Stomach smooth muscle (tissue), 2 donors: ENCODE data around the gene E2F3.

ENCODE experiments used
- H3K27ac ChIP-seq: one replicate; pipeline ENCODE4 v1.7.0; 2013; ENCODE audit warnings: mild to moderate bottlenecking, low read length, inconsistent platforms
- H3K27me3 ChIP-seq, 2 donors: one replicate each; pipeline ENCODE4 v1.7.0; 2013; ENCODE audit warnings: low read length in 2 of 2; ENCODE audit not compliant: insufficient read depth in 2 of 2, control insufficient read depth in 1 of 2
- H3K36me3 ChIP-seq, 2 donors: one replicate each; pipeline ENCODE4 v1.7.0; 2013; ENCODE audit warnings: low read length in 2 of 2; ENCODE audit not compliant: control insufficient read depth in 2 of 2, insufficient read depth in 2 of 2
- H3K4me1 ChIP-seq: one replicate; pipeline ENCODE4 v1.7.0; 2013; ENCODE audit warnings: low read length; ENCODE audit not compliant: control insufficient read depth, insufficient read depth
- H3K4me3 ChIP-seq, 2 donors: one replicate each; pipeline ENCODE4 v1.7.0; 2013; ENCODE audit warnings: low read length in 2 of 2
- H3K9ac ChIP-seq, 2 donors: one replicate each; pipeline ENCODE4 v1.7.0; 2013; ENCODE audit warnings: low read length in 2 of 2, mild to moderate bottlenecking in 1 of 2
- H3K9me3 ChIP-seq, 2 donors: one replicate each; pipeline ENCODE4 v1.7.0; 2013; ENCODE audit warnings: low read length in 2 of 2; ENCODE audit not compliant: control insufficient read depth in 2 of 2
- donor health status: healthy.
- donor health status: Pancreatic carcinoma.

The E2F3 gene

DNA sequence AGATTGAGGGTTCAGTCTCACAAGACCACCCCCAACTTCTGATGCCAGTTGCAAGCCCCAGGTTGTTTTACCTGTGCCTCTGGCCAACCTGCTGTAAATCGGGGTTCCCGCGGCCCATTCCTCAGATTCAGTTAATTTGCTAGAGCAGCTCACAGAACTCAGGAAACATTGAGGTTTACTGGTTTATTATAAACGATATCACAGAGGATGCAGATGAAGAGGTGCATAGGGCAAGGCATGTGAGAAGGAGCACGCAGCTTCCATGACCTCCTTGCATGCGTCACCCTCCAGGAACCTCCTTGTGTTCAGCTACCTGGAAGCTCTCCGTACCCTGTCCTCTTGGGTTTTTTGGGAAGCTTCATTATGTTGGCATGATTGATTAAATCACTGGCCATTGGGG is 66.5 kb downstream of the E2F3 start:
- H3K4me3 ChIP-seq, result no peak overlapping the region
- H3K4me1 ChIP-seq, result no peaks in the 10 kb centered on the region
- no peaks in the 10 kb centered on the region for H3K27me3 ChIP-seq
- H3K9me3 ChIP-seq, result no peaks in the 10 kb centered on the region
- no peak overlapping the region for H3K27ac ChIP-seq
- H3K36me3 ChIP-seq, result no peaks in the 10 kb centered on the region
- no peak overlapping the region for H3K9ac ChIP-seq

- no peaks in the 10 kb centered on the region for H3K27me3 ChIP-seq
- H3K36me3 ChIP-seq, result no peaks in the 10 kb centered on the region
- H3K27ac ChIP-seq, result no peak overlapping the region
- no peaks in the 10 kb centered on the region for H3K9me3 ChIP-seq
- no peaks in the 10 kb centered on the region for H3K4me1 ChIP-seq
- no peak overlapping the region for H3K4me3 ChIP-seq
- H3K9ac ChIP-seq, result no peak overlapping the region
Observed at GRCh38 chr6:20472748-20473147, 71.1 kb downstream of the E2F3 start.

DNA sequence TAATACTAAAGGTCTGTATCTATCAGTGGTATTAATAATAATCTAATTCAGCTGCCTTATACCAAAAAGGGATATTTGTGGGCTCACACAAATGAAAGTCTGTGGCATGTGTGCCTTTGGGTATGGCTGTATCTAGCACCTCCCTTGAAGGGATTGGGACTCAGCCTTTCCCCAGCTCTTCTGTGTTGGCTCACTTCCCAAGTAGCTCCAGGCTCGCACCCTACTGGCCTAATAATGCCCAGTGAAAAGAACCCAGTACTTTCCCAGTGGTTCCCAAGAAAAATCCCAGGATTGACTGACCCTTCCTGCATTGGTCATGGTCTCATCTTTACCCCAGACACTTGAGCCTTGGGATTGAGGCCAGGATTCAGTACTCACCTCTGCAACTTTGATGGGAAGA is 71.8 kb downstream of the E2F3 start:
- no peaks in the 10 kb centered on the region for H3K36me3 ChIP-seq
- no peaks in the 10 kb centered on the region for H3K9me3 ChIP-seq
- H3K4me1 ChIP-seq, result no peaks in the 10 kb centered on the region
- H3K4me3 ChIP-seq, result no peak overlapping the region
- H3K27me3 ChIP-seq, result no peaks in the 10 kb centered on the region
- no peak overlapping the region for H3K27ac ChIP-seq
- H3K9ac ChIP-seq, result no peak overlapping the region

DNA sequence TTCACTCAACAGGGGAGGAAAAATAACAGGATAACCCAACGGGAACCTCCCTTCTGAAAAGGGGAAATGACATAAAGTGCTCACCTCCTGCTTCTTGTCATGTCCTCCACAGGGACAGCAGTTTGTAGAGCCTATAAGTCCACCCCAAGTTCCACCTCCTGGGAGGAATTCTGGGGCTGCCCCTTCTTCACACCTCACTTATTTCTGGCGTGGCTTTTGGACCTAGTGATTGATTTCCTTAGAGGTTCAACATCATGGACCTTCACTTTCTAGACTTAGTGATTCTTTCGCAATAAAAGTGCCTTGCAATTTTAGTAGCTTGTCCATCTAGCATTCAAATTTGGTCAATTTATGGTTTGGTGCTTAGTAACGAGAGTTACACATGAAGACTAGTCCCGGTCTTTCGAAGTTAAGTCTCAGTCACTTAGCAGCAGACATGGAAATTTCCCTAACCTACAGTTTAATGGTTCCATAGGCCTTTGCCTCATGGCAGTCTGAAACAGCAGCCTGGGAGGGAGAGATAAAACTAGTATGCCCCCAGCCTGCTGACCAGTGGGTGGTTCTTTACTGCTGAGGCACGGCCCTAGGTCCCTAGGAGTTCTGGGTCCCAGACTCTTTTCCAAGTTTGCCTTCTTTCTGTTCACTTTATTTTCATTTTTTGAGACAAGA is 73.3 kb downstream of the E2F3 start:
- Histone ChIP-seq H3K4me1 (no peaks in the 10 kb centered on the region), H3K27me3 (no peaks in the 10 kb centered on the region), H3K4me3 (no peak overlapping the region), H3K36me3 (no peaks in the 10 kb centered on the region), H3K9me3 (no peaks in the 10 kb centered on the region), H3K9ac (no peak overlapping the region), H3K27ac (no peak overlapping the region)

- H3K9ac ChIP-seq, result no peak overlapping the region
- no peak overlapping the region for H3K4me3 ChIP-seq
- H3K4me1 ChIP-seq, result no peaks in the 10 kb centered on the region
- H3K27ac ChIP-seq, result no peak overlapping the region
- peaks cover 0 to 7% of the 10 kb centered on the region in 2 donors for H3K36me3 ChIP-seq
- H3K27me3 ChIP-seq, result no peaks in the 10 kb centered on the region
- no peaks in the 10 kb centered on the region for H3K9me3 ChIP-seq
Observed at GRCh38 chr6:20476501-20477043, 74.9 kb downstream of the E2F3 start.

DNA sequence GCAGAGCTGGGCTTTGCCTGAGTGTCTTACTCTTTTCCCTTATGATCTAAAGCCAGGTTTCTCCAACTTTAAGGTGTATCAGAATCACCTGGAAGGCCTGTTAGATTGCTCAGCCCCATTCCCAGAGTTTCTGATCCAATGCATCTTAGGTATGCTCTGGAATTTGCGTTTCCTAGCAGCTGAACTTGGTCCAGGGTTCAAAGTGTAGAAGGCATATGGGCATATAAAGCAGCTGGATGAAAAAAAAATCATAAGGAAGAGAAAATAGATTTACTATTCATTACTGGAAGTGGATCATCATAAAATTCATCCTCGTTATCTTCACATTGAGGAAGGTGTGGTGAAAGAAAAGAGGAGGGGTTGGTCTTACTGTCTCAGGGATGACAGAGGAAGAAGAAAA is 75.8 kb downstream of the E2F3 start:
- Histone ChIP-seq H3K27me3 (no peaks in the 10 kb centered on the region), H3K27ac (no peak overlapping the region), H3K4me3 (no peak overlapping the region), H3K9me3 (no peaks in the 10 kb centered on the region), H3K4me1 (no peaks in the 10 kb centered on the region), H3K9ac (no peak overlapping the region), H3K36me3 (peaks cover 0 to 11% of the 10 kb centered on the region in 2 donors)

DNA sequence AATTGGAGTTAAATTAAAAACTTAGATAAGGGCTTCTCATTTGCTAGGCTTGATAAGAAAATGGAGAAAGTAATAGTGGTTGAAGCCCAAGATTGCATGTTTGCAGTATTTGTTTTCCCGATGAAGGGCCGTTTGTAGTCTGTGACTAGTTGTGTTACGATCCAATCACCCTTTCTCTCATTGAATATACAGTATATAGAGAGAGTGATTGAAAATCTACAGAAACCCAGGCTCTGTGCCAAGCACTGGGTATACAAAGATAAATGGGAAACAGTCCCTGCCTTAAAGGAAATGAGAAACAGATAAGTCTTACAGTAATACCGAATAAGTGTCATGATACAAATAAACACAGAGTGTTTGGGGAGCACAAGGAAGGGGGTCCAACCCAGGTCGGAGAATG is 77.4 kb downstream of the E2F3 start:
- H3K4me3 ChIP-seq, result no peak overlapping the region
- no peaks in the 10 kb centered on the region for H3K9me3 ChIP-seq
- no peak overlapping the region for H3K9ac ChIP-seq
- H3K4me1 ChIP-seq, result no peaks in the 10 kb centered on the region
- no peak overlapping the region for H3K27ac ChIP-seq
- H3K36me3 ChIP-seq, result peaks cover 0 to 16% of the 10 kb centered on the region in 2 donors
- no peaks in the 10 kb centered on the region for H3K27me3 ChIP-seq

GRCh38 chr6:20479526-20479925 is 77.8 kb downstream of the E2F3 start:
- Histone ChIP-seq H3K4me3 (no peak overlapping the region), H3K27me3 (no peaks in the 10 kb centered on the region), H3K36me3 (peaks cover 0 to 16% of the 10 kb centered on the region in 2 donors), H3K4me1 (no peaks in the 10 kb centered on the region), H3K9me3 (no peaks in the 10 kb centered on the region), H3K9ac (no peak overlapping the region), H3K27ac (no peak overlapping the region)

- Histone ChIP-seq H3K9ac (no peak overlapping the region), H3K36me3 (peaks cover 0 to 16% of the 10 kb centered on the region in 2 donors), H3K4me3 (no peak overlapping the region), H3K27ac (no peak overlapping the region), H3K9me3 (no peaks in the 10 kb centered on the region), H3K27me3 (no peaks in the 10 kb centered on the region), H3K4me1 (no peaks in the 10 kb centered on the region)
Observed at GRCh38 chr6:20481281-20481680, 79.6 kb downstream of the E2F3 start.

GRCh38 chr6:20483887-20484497 is 82.3 kb downstream of the E2F3 start:
- Histone ChIP-seq H3K36me3 (peaks cover 2 to 16% of the 10 kb centered on the region in 2 donors), H3K9me3 (no peaks in the 10 kb centered on the region), H3K4me3 (no peak overlapping the region), H3K4me1 (no peaks in the 10 kb centered on the region), H3K27ac (no peak overlapping the region), H3K9ac (no peak overlapping the region), H3K27me3 (no peaks in the 10 kb centered on the region)

DNA sequence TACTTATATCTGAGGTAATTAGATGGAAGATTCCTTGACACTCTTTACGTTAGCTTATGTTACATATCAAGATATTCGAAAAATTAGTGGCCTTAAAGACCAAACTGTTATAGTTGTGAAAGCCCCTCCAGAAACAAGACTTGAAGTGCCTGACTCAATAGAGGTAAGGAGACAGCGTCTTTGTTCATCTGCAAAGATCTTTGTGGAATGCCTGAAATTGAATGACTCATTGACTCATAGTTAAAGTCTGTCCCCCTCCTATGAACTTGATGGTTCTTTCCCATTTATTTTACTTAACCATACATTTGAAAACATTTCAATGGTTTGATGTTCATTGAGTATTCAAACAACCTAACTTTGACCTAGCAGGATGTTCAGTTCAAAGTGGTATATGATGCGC is 85.0 kb downstream of the E2F3 start:
- no peak overlapping the region for H3K4me3 ChIP-seq
- no peak overlapping the region for H3K27ac ChIP-seq
- no peak overlapping the region for H3K9ac ChIP-seq
- no peaks in the 10 kb centered on the region for H3K4me1 ChIP-seq
- H3K27me3 ChIP-seq, result no peaks in the 10 kb centered on the region
- H3K9me3 ChIP-seq, result no peaks in the 10 kb centered on the region
- peaks cover 10 to 11% of the 10 kb centered on the region in 2 donors for H3K36me3 ChIP-seq
